NCI-H510A (cell line): ENCODE results near the gene ALK.

ENCODE experiments used
- DNase-seq: peaks from one replicate; lab custom pipeline; 2025; lab: John Stamatoyannopoulos, UW

ALK gene

GRCh38 chr2:29363111-29363510 lies 558.3 kb downstream of the ALK start:
- no peak for DNase-seq

- no peak for DNase-seq
Observed at GRCh38 chr2:29361231-29361630, 560.2 kb downstream of the ALK start.

- no peak for DNase-seq
Observed at GRCh38 chr2:29360016-29360784, 561.2 kb downstream of the ALK start.

- no peak for DNase-seq
Observed at GRCh38 chr2:29353403-29353991, 567.9 kb downstream of the ALK start.

GRCh38 chr2:29351916-29352591 lies 569.3 kb downstream of the ALK start:
- DNase-seq: no peak

GRCh38 chr2:29351248-29351647 lies 570.1 kb downstream of the ALK start:
- no peak for DNase-seq

- DNase-seq: no peak
Observed at GRCh38 chr2:29349316-29350030, 571.9 kb downstream of the ALK start.

- DNase-seq: no peak
Observed at GRCh38 chr2:29347774-29348461, 573.5 kb downstream of the ALK start.

GRCh38 chr2:29345236-29345635 lies 576.1 kb downstream of the ALK start:
- DNase-seq: no peak

- DNase-seq: no peak
Observed at GRCh38 chr2:29343830-29344229, 577.6 kb downstream of the ALK start.

GRCh38 chr2:29336341-29337241 lies 584.8 kb downstream of the ALK start:
- DNase-seq: no peak

GRCh38 chr2:29335396-29335795 lies 586.0 kb downstream of the ALK start:
- no peak for DNase-seq

- DNase-seq: no peak
Observed at GRCh38 chr2:29334706-29335105, 586.7 kb downstream of the ALK start.

GRCh38 chr2:29332540-29332939 lies 588.8 kb downstream of the ALK start:
- no peak for DNase-seq

GRCh38 chr2:29329899-29330298 lies 591.5 kb downstream of the ALK start:
- no peak for DNase-seq

- no peak for DNase-seq
Observed at GRCh38 chr2:29326926-29327325, 594.5 kb downstream of the ALK start.

GRCh38 chr2:29325544-29325943 lies 595.8 kb downstream of the ALK start:
- no peak for DNase-seq

GRCh38 chr2:29323961-29324360 lies 597.4 kb downstream of the ALK start:
- DNase-seq: no peak

GRCh38 chr2:29323301-29323700 lies 598.1 kb downstream of the ALK start:
- no peak for DNase-seq

GRCh38 chr2:29322011-29322410 lies 599.4 kb downstream of the ALK start:
- DNase-seq: no peak
